ENCODE results near the gene RALGAPA1. TPM values are rescaled to one million over a fixed set of nuclear protein-coding genes. Genes with fewer than 3 reads are reported as not detected.
"Not testable (repeated sequence)": the region's sequence is repeated elsewhere in the genome, so short reads cannot be mapped to it uniquely, and the experiment has no call there.

The RALGAPA1 gene
- total RNA-seq, 1 experiment from 2014 or later: 15.9 TPM

GRCh38 chr14:35628989-35629388 is 180.1 kb downstream of the RALGAPA1 start:
- no peak for DNase-seq (ENCODE audit: low spot score)

DNA sequence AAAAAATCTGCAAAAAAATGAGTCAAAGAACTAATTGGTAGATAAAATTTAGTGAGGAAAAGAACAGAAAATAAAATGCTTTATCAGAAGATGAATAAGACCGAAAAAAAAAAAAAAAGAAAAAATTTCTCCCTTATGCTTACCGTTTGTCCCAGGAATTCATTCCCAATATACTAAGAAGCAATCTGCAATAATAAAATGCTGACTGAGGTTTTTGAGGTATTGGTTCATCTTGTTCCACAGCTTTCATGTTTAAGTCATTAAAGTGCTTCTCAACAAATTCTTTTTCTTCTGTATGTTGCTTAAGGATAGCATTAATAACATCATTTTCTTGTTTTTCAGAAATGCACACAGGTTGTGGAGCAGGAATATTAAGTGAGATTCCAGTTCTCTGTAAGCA is 182.1 kb downstream of the RALGAPA1 start:
- not testable (repeated sequence) for DNase-seq (ENCODE audit: low spot score)

GRCh38 chr14:35621996-35622395 is 187.1 kb downstream of the RALGAPA1 start:
- DNase-seq (ENCODE audit: low spot score): not testable (repeated sequence)

DNA sequence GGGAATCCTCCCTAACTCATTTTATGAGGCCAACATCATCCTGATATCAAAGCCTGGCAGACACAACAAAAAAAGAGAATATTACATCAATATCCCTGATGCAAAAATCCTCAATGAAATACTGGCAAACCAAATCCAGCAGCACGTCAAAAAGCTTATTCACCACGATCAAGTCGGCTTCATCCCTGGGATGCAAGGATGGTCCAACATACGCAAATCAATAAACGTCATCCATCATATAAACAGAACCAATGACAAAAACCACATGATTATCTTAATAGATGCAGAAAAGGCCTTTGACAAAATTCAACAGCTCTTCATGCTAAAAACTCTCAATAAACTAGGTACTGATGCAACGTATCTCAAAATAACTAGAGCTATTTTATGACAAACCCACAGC is 189.1 kb downstream of the RALGAPA1 start:
- DNase-seq (ENCODE audit: low spot score): not testable (repeated sequence)

DNA sequence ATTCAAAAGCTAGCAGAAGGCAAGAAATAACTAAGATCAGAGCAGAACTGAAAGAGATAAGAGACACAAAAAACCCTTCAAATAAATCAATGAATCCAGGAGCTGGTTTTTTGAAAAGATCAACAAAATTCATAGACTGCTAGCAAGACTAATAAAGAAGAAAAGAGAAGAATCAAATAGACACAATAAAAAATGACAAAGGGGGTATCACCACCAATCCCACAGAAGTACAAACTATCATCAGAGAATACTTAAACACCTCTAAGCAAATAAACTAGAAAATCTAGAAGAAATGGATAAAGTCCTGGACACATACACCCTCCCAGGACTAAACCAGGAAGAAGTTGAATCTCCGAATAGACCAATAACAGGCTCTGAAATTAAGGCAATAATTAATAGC is 189.6 kb downstream of the RALGAPA1 start:
- not testable (repeated sequence) for DNase-seq (ENCODE audit: low spot score)

DNA sequence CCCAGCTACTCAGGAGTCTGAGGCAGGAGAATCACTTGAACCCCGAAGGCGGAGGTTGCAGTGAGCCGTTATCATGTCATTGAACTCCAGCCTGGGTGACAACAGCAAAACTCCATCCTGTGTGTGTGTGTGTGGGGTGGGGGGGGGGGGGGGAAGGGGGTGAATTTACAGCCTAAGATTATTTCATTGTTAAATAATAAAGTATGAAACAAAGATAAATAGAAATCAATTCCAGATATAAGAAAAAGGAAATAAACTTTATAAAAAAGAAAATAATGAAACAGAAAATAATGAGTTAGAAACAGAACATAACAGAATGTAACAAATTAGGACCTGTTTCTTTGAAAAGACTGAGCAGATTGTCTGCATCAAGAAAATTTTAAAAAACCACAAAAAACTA is 191.6 kb downstream of the RALGAPA1 start:
- no peak for DNase-seq (ENCODE audit: low spot score)

DNA sequence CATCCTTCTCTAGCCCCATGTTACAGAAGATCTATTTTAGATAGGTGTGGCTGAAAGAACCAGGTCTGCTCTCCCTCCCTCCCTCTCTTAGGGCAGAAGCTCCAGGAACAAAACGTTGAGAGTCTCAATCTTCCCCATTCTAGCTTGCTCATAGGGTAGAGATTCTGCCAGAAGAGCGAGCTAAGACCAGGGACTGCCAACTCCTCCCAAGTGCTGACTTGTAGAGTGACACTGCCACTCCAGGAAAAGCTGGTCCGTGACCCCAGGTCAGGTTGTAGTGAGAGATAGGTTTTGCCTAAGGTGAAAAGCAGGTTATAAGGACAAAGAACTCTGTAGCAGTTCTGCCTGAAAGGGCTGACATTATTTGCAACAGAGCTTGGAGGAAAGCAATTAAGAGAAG is 201.7 kb downstream of the RALGAPA1 start:
- DNase-seq (ENCODE audit: low spot score): no peak

DNA sequence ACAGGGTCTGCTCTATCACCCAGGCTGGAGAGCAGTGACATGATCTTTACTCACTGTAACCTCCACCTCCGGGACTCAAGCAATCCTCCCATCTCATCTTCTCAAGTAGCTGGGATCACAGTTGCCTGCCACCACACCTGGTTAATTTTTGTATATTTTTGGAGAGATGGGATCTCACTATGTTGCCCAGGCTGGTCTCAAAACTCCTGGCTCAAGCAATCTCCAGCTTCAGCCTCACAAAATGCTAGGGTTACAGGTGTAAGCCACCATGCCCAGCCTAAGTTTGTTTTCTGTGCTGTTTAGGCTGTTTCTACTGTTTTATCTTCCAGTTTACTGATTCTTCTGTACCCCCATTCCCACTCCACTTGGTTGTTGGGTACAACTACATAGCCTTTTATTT is 208.8 kb downstream of the RALGAPA1 start:
- DNase-seq (ENCODE audit: low spot score): no peak

- DNase-seq (ENCODE audit: low spot score): no peak
Observed at GRCh38 chr14:35594616-35595015, 214.5 kb downstream of the RALGAPA1 start.

DNA sequence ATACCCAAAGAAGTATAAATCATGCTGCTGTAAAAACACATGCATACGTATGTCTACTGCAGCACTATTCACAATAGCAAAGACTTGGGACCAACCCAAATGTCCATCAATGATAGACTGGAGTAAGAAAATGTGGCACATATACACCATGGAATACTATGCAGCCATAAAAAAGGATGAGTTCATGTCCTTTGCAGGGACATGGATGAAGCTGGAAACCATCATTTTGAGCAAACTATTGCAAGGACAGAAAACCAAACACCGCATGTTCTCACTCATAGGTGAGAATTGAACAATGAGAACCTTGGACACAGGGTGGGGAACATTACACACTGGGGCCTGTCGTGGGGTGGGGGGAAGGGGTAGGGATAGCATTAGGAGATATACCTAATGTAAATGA is 221.7 kb downstream of the RALGAPA1 start:
- not testable (repeated sequence) for DNase-seq (ENCODE audit: low spot score)

GRCh38 chr14:35578639-35579038 is 230.5 kb downstream of the RALGAPA1 start:
- DNase-seq (ENCODE audit: low spot score): no peak

DNA sequence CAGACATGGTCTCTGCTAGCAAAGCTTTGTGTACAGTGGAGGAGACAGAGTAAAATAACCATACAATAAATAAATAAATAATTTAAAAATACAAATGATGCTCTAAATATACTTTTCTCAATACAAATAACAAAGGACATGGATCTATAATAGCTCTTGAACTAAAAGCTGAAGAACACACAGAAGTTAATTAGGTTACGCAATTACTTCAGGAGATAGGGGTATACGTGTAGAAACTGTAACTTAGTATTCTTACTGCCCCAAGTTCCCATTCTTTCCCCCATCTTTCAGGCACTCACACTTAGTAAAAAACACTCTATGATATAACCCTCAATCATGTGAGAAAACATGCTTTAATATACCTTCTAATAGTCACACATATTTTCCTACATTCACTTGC is 231.0 kb downstream of the RALGAPA1 start:
- no peak for DNase-seq (ENCODE audit: low spot score)

GRCh38 chr14:35576856-35577255 is 232.2 kb downstream of the RALGAPA1 start:
- no peak for DNase-seq (ENCODE audit: low spot score)

DNA sequence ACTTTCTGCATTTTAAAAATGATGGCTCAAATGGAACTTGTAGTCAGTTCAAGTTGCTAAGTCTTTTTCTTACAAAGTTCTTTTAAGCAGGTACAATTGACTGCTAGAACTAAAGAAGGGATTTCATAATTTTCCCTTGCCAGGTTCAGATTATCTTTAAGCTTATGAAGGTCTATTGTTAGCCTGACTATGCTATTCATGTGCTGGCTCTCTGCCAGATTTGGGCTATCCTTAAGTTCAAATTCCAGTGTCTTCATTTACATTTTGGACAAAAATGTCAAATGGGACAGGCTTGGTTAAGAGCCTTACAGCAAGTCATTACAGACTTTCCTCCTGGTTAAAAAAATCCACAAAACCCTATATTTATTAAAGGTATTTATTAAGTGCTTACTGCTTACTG is 232.8 kb downstream of the RALGAPA1 start:
- DNase-seq (ENCODE audit: low spot score): no peak

- DNase-seq (ENCODE audit: low spot score): no peak
Observed at GRCh38 chr14:35573911-35574310, 235.2 kb downstream of the RALGAPA1 start.

DNA sequence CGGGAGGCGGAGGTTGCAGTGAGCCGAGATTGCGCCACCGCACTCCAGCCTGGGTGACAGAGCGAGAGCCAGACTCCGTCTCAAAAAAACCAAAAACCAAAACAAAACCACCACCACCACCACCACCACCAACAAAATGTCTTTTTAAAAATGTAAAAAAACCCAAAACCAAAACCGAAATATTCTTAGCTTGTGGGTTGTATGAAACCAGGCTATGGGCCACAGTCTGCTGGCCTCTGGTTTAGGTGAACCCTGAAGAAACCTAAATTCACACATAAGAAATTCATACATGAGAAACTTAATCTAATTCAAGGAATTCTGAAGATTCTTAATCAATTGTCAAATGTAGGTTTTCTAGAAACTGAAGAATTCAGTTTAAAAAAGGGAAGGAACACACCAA is 237.5 kb downstream of the RALGAPA1 start:
- DNase-seq (ENCODE audit: low spot score): no peak

GRCh38 chr14:35565871-35566464 is 243.1 kb downstream of the RALGAPA1 start:
- no peak for DNase-seq (ENCODE audit: low spot score)

DNA sequence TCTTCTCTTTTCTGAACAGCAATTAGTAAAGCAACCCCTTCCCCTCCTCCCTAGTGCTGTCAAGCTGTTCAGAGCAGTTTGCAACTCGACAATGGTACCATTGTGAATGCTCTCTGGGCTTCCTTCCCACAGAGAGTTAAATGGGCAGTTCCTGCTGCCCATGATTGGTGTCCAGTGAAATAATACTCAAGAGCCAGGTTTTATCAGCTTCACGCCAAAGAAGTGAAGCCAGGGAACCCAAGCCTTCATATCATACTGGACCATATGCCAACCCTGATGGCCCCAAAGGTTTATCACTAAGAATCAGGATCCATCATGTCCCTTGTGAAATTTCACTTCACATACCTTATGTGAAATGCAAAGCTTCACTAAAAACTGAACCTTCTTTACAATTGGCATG is 250.4 kb downstream of the RALGAPA1 start:
- no peak for DNase-seq (ENCODE audit: low spot score)

- no peak for DNase-seq (ENCODE audit: low spot score)
Observed at GRCh38 chr14:35557221-35557747, 251.8 kb downstream of the RALGAPA1 start.

DNA sequence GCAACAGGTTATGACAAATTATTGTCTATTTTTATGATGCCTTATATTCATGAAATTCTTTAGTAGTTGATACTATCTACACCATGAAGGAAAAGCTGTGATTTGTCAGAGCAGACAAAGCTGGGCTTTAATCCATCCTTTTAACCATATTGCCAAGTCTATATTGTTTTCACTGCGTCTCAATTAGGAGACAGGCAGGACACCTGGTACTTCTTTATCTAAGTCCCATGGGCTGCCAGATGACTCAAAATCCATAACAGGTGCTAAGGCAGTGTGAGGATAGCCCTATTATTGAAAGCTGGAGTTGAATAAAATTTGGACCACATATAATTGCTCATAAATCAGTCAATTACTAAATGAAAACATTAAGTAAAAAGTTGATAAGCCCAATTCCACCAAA is 252.5 kb downstream of the RALGAPA1 start:
- DNase-seq (ENCODE audit: low spot score): no peak

GRCh38 chr14:35553808-35554207 is 255.3 kb downstream of the RALGAPA1 start:
- peak; percentile 42 for DNase-seq (ENCODE audit: low spot score)

DNA sequence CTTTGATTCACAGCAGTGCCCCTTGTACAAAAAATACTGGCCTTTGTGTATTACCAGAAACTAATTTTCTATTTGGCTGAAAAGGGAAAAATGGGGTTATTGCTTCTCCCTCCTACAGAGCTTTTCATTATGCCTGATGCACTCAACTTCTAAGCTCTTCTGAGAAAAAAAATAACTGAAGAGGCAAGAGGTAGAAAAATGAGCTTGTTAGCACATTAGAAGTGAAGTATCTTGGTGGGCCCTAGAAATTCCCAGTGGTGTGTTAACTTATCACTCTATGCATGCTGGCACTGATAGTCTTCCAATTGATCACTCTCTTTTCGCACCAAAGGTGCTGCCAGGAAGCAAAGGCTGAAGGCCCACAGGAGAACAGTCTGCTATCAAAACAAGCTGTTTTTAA is 258.0 kb downstream of the RALGAPA1 start:
- DNase-seq (ENCODE audit: low spot score): no peak

DNA sequence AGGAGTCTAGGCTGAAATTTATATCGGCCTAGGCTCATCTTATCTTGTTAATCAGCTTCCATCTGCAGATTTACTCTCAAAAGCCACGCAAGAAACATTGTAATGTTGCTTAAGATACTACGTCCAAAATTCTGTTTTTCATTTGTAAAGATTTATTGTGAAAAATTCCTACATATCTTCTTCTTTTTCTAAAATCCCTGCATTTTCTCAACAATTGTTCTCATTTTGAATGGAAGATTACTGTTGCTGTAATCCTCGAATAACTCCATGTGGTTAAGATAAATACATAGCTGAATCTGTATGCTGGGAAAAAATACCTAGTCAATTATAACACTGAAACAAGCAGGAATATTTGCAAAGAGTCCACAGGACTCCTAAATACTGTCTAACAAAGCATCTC is 259.5 kb downstream of the RALGAPA1 start:
- DNase-seq (ENCODE audit: low spot score): no peak

DNA sequence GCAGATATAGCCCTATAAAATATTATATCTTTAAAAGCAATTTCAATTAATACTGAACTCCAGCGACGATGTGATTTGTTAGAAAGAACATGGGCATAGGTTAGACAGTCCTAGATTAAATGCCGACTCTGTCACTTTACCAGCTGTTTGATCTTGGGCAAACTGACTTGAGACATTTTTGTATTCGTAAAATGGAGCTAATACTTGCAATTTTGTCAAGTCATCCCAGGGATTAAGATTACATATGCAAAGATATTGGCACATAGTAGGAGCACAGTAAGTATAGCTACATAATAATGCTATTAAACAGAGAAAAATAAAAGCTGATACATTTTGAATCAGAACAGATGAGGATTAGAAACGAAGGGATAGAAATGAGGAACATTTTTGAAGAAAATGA is 266.1 kb downstream of the RALGAPA1 start:
- no peak for DNase-seq (ENCODE audit: low spot score)

All from A172 (cell line).